CD1c-positive myeloid dendritic cell (primary cell): Measurements from ENCODE around the gene ADGRB3.
"Not testable (repeated sequence)": the region's sequence is repeated elsewhere in the genome, so short reads cannot be mapped to it uniquely, and the experiment has no call there.

ENCODE experiments used
- DNase-seq: peaks from one replicate; pipeline ENCODE4 v3.0.0-alpha.2; 2016; ENCODE audit errors: extremely low spot score

The ADGRB3 gene

DNA sequence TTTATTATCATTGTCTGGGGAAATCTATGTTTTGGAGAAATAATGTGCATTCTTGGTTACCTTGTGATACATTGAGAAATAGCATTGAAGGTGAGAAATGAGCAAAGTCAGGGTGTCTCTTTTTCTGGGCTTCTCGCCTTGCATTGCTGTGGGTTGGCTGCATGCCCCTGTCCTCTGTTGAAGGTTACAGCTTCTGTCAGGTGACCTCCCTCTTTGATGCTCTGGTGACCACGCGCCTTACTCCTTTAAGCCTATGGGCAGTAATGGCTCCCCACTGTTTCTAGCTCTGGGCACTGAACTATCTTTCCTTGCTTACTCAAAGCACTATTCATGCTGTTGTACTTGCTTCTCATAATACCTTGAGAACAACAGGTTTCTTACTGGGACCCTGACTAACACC lies 14.6 kb downstream of the ADGRB3 start:
- no peak for DNase-seq

DNA sequence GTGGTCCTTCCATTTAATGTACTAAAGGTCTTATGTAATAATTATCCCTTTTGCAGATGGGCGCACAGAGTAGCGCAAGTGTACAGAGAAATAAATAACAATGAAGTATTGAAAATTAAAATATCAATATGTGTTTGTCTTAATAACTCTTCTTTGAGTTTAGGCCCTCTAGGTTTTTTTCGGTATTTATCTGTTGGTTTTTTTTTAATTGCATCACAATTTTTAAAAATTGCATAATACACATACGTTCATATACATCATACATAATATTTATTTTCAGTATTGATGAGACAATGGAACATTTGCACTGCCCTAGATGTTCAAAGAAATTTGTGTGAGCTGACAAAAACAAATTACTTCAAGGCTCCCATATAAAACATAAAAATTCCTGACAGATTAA lies 15.1 kb downstream of the ADGRB3 start:
- no peak for DNase-seq

DNA sequence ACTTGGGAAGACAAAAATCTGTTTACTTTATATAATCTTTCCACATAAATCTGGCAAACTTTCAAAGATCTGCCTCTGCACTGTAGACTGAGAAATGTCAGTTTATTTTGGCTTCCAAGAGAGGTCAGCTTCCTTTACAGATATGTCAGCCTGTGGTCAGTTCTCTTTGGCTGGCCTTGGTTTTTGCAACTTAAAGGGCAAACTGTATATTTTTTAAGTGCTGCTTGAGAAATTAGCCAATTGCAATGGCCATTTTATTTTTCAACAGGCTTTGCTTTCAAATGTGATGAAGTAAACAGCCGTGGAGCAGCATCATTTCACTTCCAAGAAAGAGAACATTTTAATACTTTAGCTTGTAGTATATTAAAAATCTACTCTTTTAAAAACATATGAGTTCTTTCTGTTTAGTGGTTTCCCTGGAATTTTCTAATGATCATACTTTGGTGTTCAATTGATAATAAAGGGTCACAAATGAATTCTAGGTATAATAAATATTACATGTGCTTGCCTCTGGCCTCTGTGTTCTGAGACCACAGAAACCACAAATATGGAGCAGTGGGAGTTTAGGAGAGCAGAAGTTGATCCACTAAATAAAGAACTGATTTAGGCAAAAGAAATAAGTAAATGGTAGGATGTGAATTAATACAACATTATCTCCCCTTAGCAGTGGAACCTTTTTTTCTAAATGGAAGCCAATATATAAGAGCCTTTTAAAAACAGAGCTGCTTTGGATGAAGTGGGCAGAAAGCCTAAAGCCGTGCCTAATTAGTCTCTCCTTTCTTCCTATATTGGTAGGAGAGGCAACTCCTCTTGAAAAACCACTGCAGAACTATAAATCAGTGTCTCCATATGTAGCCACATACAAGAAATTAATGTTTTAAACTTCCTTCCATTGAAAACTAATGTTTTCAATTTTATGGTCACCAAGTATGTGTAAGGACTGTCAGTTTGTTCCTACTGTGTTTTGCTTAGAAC lies 16.2 kb downstream of the ADGRB3 start:
- no peak for DNase-seq

DNA sequence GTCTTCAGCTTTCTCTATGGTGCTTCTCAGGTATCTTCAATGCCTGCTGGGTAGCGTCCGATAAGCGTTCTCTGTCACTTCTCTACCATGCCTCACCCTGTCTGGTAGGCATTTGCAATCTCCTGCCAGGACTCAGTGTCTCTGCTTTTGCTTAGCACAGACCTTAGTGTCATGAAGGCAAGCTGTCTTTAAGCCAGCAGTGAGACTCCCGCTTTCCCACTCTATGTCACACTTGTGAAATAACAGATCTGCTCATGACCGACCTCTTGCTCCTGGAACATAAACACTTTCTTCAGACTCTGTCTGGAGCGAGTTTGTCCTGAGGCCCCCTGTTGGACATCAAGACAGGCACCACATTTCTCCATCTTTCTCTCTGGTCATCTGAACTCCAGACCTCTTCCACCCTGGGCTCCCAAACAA lies 17.0 kb downstream of the ADGRB3 start:
- no peak for DNase-seq

DNA sequence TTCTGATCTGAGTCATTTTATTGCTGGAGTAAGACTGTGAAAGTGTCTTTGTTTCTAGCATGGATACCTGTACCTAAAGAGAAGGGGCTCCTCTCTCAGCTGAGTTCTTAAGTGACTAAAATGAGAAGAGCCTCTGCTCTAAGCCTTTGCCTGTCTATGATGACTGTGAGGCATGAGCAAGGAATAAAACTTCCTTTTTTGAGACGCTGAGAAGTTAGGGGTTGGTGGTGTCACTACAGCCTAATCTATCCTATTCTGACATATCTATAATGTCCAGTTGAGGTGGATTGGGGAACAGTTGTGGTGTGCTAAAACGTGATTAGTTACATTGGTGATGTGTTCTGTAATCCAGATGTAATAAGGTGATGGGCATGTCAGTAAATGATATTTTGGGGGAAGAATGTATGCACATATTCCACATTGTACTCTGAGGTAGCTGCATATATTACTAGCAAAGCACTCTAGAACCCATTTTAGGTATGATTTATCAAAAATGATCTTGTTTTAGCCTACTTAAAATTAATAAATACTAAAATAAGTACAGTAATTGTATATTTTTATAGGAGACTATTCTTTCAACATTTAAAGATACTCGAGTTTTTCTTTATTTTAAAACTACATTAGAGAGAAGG lies 18.1 kb downstream of the ADGRB3 start:
- no peak for DNase-seq

DNA sequence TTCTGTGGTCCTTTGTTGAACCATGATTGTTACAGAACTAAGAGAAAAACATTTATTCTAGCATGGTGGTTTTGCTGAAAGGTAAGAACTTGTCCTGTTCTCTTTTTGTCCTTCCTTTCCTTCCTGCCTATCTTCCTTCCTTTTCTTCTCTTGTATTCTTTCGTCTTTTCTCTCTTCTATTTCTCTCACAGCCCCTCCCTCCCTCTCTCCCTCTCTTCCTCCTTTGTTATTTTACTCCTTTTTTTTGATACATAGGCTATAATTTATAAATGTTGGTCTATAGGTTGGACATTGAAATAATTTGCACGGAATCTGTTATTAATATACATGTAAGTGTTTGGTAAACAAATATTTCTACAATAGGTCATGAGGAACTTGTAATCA lies 18.6 kb downstream of the ADGRB3 start:
- no peak for DNase-seq

DNA sequence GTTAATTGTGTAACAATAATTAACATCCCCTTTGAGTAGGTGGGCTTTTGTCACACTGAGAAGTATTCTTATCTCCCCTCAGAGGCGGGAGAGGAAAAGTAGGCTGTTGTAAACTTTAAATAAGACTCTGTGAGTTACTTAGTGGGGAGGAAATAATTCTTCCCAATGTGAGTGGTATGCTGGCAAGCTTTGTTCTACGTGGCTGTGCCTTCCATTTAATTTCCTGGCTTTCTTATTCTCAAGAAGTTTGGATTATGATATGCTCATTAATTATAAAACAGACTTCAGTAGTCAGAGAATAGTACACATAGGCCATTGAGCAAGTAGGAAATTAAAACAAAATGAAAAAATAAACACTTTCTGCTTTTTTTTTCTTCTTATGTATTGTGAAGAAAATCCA lies 19.1 kb downstream of the ADGRB3 start:
- no peak for DNase-seq

DNA sequence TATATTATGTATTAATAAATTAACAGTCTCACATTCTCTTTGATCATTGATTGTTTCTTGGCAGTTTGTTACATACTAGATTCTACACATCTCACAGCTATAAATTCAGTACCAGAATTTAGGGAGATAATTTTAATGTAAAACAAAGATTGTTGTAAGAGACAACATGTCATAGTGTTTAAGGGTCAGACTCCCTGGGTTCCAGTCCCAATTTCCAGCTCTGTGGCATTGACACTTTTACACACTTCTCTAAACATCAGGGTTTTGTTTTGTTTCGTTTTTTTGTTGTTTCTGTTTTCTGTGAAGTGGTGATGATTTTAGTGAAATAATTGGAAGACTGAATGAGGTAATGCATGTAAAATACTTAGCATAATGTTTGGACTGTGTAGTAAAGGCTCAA lies 19.9 kb downstream of the ADGRB3 start:
- DNase-seq = no peak

DNA sequence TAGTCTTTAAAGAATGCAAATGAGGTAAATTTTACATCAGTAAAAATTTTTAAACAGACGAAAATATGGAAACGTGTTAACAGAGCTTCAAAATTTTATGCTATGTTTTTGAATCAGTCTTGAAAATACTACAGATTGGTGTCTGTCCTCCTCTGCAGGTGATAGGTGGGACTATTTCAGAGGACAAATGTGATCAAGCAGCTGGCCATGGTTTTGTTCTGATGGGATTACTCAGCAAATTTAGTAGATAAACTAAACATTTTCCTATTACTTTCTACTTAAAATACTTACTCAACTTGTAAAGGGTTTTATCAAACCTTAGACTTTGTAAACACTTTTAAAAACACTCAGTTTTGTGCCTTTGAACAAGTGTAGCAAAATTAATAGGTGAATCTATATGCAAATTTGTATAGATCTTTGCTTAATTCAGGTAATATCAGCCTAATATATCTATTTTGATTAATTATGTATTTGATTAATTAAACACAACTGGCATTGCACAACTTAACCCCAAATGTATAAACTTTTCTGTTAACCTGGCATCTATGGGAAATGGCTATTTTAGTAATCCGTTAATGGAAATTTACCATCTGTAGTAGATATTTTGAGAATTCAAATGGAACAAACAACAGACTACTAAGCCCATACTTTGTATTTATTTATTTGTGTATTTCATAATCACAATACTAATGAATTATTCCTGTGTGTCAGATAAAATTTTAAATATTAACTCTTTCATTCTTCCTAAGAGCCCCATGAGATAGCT lies 22.5 kb downstream of the ADGRB3 start:
- DNase-seq = no peak

DNA sequence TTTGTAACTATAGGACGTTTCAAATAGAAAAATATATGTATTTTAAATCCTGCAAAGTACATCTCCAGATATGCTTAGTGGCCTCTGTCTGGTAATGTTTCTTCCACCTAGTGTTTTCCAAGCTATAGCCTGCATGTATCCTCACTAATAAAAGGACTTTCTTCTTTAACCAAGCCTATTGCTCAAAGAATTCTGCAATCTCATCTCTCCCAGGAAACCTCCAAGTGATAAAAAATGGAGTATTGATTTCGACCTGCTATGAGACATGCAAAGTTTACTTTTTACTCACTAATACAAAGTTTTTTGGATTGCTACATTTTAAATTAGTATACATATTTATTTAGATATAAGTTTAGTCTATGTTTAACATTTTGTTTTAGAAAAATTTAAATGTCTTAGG lies 23.3 kb downstream of the ADGRB3 start:
- DNase-seq = no peak

DNA sequence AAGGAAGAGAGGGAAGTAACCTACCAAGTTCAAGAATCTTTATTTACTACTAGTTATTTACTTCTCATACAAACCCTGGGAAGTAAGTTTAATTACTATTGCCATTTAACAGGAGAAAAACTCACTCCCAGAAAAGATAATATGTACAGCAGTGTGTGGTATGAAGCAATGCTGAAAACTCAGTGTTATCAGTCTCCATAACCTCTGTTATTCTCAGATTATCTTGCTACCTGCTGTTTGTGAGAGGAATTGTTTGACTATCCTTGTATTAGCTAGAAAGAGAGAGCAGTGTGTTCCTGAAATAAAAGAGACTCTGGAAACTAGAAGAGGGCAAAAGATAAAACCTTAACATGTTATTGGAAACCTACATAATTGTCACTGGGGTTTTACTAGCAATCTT lies 38.2 kb downstream of the ADGRB3 start:
- DNase-seq = no peak

DNA sequence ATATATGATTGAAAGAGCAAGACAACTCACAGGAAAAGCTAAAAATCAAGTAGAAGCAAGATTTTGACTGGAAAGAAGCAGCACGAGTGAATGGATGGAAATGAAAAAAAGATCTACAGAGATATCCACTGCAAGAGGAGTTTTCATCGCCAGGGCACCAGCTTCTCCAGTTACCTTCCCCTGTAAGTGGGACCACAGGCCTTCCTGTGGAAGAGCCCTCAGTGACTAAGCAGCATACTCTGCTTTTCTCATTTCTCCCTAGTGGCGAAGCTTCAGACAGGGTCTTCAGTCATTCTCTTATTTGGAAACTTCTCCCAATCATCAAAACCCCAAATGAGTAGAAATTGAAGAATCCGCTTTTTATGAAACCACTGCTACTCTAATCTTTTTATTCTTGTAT lies 40.5 kb downstream of the ADGRB3 start:
- DNase-seq = no peak

DNA sequence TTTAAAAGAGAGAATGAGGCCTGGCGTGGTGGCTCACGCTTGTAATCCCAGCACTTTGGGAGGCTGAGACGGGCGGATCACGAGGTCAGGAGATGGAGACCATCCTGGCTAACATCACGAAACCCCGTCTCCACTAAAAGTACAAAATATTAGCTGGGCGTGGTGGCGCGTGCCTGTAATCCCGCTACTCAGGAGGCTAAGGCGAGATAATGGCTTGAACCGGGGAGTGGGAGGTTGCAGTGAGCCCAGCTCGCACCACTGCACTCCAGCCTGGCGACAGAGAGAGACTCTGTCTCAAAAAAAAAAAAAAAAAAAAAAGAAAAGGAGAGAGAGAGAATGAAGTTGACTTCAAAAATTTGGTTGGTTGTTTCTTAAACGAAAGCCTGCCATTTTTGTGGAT lies 41.0 kb downstream of the ADGRB3 start:
- DNase-seq = not testable (repeated sequence)

DNA sequence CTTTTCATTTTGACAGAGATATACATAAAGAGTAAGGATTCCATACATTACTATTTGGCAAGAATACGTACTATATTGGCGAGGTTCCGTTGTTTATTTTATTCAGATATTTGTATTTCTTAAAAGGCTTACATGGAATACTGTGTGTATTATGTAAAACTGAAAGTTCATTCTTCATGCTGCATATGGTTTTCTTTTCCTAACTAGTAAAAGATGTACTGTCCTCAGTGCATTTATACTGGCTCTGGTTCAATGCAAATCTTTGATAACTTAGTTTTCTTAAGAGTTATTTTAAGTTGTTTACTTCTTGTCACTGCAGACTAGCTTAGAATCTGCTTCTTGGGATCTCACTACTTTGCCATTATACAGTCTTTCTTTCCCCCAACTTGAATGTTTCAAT lies 42.0 kb downstream of the ADGRB3 start:
- no peak for DNase-seq

DNA sequence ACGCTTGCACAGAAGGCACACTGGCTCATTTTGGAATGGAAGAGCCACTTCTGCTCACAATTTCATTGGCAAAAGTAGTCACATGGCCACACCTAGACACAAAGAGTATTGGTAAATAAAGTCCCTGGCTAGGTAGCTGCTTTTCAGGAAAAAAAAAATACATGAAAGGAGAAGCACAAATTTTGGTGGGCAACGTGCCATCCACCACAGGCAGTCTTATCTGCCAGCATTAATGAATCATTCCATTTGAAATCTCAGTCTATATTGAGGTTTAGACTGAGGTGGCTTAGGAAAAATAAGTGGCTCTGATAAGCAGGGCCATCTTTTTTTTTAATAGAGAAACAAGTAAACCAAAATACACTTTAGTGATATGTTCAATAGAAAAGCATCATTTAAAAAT lies 44.3 kb downstream of the ADGRB3 start:
- DNase-seq = no peak

DNA sequence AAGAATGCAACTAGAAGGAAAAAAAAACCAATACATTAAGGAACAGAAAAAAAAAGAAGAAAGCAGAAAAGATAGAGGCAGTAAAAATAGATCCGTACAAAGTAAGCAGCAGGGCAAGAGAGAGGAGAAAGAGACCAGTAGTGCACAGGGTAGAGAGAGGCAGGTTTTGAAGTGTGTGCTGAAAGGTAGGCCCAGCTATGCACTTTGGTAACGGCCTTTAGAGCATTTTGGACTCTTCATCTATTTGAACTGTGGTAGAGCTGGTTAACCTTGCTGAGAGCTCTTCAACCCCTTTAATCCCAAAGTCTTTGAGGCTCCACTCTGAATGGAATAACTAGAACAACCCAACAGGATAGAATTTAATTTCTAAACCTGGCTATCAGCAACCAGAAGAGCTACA lies 45.2 kb downstream of the ADGRB3 start:
- DNase-seq = no peak

DNA sequence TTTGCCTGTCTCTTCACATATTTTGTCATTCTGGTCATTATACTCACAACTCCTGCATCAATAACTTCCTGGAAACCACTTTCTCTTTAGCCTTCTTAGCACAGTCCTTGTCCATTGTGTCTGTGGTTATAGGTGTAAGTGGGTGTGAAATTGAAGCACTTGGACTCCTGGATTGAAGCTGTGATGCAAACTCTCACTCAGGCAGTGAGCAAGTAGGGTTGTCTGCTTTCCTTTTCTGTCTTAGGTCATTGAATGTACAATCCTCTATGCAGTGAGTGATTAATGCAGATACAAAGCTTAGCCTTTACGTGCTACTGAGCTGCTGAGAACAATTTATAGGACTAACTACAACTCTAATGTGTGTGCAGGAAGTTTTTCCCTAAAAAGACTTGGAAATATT lies 54.8 kb downstream of the ADGRB3 start:
- no peak for DNase-seq

DNA sequence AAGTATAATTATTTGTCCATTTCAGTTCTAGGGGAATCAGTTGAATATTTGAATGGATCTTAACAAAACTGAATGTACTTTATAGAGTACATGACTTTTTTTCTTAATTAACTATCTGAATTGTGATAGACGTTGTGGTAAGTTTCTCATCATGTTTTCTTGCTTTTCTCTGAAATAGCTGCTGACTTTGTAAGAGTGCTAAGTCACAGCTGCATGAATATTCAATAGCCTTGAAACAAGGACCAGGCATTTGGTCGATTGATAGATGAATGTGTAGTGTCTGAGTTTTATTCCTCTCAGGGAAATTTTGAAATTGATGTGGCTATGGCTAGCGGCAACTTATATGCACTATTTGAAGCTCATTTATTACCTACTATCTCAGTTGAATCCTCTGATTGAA lies 56.0 kb downstream of the ADGRB3 start:
- no peak for DNase-seq

DNA sequence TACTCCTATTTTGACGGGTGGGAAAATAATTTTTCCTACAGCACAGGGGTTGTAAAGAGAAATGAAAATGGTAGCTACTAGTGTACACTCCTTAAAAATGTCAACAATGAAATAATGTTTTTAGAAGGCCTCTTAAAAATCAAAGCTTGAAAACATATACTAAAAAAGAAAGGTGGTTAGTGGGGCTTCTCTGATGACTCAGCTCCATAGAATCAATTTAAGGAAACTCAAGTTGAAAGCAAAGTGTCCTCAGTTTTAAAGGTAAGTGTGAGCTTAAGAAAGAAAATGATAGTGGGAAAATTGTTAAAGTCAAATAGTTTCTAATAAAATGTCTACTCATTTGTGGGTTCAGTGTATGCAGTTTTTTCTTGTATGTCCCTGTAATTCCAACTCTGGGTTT lies 58.2 kb downstream of the ADGRB3 start:
- no peak for DNase-seq

DNA sequence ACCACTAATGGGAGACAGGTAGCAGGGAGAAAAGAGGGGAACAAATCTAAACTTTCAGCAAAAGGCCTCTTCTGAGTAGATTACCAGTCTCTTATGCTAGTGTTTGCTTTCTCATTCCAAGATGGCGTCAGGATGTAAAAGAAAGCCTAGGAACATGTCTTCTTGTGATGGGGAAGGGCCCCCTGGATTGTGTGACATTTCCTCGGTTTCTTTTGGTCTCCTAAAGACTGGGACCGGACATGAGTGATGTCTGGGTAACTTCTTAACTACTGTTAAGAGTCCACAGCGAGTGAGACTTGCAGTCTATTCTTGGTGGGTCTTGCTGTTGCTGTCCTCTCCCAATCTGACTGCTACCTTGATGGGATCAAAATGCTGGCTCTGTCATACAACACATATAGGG lies 60.3 kb downstream of the ADGRB3 start:
- no peak for DNase-seq

DNA sequence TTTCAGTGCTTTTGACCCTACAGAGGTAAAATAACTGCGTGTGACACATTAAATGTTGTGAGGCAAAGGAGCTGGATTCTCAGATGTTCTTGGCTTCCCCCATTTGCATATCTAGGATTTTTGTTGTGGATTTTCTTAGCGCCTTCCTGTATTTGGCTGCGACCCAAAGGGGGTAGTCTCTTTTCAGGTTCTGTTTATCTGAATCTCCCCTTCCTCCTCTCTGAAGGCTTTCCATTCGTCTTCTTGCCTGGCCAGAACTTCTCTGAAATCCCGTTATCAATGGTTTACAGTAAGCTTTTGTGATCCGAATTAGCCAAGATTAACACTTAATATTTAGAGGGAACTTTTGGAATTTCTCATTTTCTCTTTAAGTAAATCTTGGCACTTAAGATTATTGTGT lies 60.8 kb downstream of the ADGRB3 start:
- DNase-seq = no peak

DNA sequence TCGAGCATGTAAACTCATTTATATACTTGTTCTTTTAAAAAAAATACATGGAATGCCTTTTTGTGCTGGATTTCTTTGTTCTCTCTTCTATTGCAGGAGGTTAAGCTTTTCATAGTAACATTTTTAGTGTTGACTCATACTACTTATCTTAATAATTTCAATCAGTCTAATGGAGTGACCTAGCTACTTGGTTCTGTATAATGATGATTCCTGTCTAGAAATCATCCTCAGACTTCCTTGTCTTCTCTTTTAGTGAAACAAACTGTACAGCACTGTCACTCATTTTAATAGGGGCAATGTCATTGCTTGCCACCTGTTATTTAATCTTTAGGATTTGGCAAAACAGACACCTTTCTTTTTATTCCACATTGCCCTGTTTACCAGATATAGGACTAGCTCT lies 62.3 kb downstream of the ADGRB3 start:
- DNase-seq = no peak

DNA sequence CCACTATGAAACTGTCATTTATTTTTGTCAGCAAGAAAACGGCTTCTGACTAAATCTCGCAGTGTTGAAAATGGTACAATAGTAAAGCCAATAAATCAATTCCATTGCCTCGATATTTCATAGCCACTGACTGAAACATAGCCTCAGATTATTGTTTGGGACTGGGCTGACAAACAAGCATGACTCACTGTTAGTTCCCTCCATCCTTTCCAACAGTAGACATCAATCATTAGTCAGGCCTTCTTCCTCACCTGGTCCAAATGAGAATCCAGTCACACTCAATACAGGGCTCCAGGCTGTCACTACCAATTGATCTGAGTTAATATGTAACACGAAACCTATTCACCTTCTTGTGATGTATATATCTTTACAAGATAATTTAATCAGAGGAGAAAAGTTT lies 66.1 kb downstream of the ADGRB3 start:
- DNase-seq = no peak
